Jurkat, Clone E6-1 (cell line): ENCODE results near the gene SLC50A1.
"Not testable (repeated sequence)": the region's sequence is repeated elsewhere in the genome, so short reads cannot be mapped to it uniquely, and the experiment has no call there.

ENCODE experiments used
- DNase-seq: peaks from one replicate; pipeline ENCODE4 v3.0.0-alpha.2; 2011; ENCODE audit warnings: low read depth, low spot score
- H3K4me3 ChIP-seq: 2 replicates; pipeline ENCODE4 v1.5.1; 2011; ENCODE audit warnings: mild to moderate bottlenecking, low read length, control low read depth, moderate library complexity

The SLC50A1 gene

DNA sequence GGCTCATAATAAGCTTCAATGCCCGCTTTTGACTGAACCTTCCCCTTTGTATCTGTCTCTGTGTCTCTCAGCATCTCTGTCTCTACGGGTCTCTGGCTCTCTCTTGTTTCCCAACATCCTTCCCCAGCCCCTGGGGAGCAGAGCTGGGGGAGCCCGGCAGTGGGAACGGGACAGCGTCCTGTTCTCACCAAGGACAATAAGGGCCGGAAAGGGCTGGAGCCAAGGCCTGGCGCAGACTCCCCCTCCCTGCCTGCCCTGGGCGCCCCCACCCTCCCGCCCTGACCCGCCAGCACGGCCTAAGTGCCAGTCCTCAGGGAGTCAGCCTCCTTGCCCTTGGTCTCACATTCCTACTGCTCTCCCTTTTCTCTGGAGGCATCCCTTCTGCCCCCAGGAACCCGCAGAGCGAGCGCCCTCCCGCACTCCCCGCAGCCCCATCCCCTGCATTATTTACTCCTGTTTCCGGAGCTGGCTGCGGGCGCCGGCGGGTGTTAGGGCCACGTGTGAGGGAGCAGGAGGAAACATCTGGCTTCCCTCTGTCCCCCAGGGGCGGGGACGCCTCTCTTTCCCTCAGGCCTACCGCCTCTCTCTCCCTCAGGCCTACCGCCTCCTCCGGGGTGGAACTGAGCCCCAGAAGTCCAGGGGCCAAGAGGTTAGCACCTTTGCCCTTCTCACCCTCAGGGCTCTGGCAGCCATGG lies 31.0 kb downstream of the SLC50A1 start:
- DNase-seq = no peak
- no peak overlapping the region for H3K4me3 ChIP-seq

DNA sequence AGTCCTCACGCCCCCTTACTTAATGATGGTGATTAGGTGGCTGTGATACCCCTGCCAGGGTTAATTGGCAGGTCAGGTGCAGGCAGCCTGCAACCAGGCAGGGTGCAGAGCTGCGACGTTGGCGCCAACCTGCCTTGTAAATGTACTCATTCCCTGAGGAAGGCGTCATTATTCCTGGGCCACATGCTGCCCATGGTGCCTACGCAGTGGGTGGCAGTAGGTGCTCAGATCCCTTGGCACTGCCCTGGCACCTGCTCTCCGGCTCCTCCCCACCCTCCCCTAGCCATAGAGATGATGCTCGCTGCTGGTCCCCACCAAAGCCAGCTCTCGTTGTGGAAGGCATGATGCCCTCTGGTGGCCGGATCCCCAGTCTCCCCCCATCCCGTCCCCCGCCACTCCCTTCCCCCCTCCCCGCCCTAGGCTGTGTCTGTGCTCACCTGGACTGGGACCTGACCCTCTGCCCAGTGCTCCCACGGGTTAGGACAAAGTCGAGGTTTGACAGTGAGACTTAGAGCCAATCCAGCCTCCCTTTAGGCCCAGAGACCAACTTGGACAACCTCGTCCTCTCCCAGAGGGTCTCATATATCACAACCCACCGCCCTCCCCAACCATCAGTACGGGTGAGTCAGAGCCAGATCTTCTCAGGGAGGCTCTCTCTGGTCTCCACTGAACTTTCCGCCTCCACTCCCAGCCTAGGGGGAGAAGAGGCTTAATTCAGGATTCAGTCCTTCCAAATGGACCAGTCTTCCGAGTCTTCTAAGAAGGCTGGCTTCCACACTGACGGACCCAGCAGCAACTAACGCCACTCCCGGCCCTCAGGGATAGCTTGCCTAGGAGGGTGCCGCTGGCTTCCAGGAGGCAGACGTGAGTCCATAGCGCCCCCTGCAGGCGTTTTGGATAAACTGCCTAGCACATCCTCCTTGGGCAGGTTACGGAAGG lies 31.8 kb downstream of the SLC50A1 start:
- peak; percentile 69 for DNase-seq
- H3K4me3 ChIP-seq = no peak overlapping the region

DNA sequence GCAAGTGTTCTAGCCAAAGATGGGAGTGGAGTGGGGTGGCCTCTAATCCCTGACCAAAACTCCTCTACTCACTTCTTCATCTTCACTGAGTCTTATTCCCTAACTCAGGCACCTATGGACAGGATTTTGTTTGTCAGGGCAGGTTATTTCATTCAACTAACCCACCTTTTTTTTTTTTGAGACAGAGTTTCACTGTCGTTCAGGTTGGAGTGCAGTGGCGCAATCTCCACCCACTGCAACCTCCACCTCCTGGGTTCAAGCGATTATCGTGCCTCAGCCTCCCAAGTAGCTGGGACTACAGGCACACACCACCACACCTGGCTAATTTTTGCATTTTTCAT lies 32.4 kb downstream of the SLC50A1 start:
- not testable (repeated sequence) for H3K4me3 ChIP-seq, DNase-seq

DNA sequence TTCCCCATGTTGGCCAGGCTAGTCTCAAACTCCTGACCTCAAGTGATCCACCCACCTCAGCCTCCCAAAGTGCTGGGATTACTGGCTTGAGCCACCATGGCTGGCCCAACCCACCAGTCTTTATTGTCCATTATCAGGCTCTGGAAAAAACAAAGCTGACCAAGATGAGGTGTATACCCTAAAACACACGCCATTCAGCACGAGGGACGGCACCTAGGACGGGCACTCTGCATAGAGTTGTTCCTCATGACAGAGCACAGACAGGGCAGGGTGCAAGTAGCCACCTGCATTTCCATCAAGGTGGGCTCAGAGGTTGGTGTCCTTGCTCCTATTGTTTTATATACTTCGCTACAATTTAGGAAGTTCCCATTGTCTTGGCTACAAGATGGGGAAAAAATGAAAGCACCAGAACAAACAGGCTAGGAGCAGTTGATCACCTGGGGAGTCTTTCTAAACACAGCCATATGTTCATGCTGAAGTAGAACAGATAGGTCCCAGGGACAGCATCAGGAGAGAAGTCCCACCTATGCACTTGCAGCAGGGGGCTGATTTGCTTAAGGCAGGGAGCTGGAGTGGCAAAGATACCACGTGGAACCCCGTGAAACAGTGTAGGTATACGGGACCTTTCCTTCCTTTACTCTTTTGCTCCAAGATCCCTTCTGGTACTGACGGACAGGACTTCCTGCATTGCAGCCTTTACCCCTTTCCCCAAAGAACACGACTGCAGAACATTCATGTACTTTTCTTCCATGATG lies 33.0 kb downstream of the SLC50A1 start:
- no peak for DNase-seq
- H3K4me3 ChIP-seq = no peak overlapping the region

DNA sequence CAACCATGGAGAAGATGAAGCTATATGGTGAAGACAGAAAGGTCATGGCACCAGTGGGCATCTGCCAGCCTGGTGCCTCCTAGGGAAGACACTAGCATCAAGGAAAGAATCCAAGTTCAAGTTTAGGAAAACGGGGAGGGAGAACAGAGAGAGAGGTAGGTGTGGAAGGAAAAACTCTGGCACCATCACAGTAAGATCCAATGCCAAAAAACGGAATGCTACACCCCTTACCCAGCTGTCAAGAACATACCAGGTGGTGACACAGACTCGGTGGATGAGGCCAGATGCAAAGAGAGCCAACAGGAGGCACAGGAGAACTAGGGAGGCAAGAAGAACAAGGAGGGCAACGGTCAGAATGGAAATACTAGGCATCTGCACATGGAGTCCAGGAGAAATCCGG lies 33.9 kb downstream of the SLC50A1 start:
- DNase-seq = no peak
- no peak overlapping the region for H3K4me3 ChIP-seq

DNA sequence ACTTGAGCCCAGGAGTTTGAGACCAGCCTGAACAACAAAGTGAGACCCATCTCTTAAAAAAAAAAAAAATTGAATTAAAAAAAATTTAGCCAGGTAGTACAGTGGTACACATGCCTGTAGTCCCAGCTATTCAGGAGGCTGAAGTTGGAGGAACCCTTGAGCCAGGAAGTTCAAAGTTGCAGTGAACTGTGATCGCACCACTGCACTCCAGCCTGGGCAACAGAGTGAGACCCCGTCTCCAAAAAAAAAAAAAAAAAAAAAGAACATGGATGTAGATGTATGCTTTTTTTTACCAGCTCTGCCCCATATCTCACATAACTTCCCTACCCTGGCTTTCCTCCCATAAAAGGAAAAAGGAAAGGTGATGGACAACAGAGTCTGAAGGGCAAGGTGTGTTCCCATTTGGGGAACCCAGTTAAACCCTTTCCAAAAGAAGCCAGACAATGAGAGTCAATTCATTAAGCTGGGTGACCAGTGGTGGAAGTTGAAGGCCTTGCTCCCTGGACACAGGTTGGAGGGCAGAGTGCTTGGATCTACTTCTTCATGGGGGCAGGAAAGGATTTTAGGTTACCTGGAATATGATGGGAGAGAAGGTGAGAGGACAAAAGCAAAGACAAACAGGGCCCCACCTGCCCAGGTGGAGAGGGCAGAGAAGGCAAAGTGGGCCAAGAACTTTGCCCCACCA lies 34.6 kb downstream of the SLC50A1 start:
- H3K4me3 ChIP-seq = no peak overlapping the region
- DNase-seq = no peak

DNA sequence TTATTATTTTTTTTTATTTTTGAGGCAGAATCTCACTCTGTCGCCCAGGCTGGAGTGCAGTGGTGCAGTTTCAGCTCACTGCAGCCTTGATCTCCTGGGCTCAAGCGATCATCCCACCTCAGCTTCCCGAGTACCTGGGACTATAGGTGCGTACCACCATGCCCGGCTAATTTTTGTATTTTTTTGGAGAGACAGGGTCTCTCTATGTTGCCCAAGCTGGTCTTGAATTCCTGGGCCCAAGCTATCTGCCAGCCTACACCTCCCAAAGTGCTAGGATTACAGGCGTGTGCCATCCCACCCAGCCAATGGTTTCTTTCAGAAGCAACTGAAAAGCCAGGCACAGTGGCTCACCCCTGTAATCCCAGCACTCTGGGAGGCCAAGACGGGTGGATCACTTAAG lies 35.2 kb downstream of the SLC50A1 start:
- no peak for DNase-seq
- no peak overlapping the region for H3K4me3 ChIP-seq

DNA sequence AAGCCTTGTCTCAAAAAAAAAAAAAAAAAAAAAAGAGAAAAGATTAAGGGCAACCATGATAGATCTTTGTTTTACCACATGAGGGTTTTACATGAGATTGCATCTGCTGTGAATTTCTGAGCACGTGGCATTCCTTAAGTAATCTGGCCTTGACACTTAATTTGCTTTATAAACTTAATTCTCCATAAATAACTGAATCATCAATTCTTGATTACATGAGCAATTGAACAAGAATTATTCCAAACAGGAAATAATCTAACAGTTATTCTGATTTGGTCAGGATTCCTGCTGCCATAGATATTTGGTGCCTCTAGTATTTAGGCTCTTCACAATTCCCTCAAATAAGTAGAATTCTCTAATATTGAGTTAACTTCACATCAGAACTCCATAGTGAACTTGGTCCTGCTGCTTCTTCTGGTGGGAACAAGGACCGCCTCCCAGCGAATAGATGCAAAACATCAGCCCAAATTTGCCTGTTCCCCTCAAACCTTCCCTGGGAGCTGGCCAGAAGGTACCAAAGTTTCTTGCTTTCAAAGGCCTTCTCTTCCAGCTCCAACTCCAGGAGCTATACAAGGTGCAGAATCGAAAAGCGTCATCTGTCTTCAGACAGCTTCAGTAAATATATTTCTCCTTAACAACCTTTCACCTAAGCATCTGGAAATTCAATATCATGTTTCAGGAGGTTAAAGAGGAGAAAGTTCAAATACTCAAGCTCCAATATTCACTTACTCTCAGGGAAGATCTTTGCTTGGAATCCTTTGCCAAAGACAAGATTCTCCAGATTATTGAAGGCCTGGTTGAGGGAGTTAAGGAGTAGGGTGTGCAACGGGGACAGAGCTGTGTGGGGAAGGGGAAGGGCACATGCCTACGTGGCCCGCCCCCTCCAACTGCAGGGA lies 36.4 kb downstream of the SLC50A1 start:
- DNase-seq = no peak
- H3K4me3 ChIP-seq = peak overlapping the region; percentile 94

DNA sequence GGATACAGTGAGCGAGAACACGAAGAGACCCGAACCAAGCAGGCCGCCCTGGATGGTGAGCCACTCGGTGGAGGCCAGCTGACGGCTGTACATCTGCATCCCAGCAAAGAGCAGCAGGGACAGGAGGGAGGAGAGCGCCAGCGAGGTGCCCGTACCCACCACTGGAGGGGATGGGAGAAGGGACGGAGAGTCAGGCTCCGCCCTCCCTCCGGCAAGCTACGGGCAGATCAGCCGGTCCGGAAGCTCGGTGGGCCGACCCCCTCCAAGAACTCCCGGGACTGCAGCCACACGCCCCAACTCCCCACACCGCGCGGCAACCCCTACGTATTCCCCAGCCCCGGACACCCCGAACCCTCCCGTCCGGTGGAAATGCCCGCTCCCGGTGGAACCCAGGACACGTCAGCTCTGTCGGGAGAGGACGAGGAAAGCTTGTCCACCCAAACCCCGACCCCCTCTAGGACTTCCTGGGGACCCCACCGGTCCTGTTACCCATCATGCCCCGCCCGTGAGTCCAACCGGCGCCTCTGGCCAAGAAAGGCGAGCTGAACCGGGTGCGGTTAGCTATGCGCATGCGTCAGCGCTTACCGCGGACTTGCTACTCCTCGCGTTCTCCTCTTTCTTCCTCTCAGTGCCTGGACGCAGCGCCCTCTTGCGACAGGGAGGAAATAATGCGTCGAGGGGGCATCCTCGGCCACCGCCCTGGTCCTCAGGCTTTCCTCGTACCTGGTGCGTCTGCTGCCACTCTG lies 37.3 kb downstream of the SLC50A1 start, which contains the start of gene KRTCAP2:
TSS of gene KRTCAP2 (minus strand) at position 573 of the 746 bp plus-strand sequence. CDS start at position 493, 80 bp downstream.
- peak within 1 kb of the TSS; percentile 94 for H3K4me3 ChIP-seq
- DNase-seq = peak; percentile 94

DNA sequence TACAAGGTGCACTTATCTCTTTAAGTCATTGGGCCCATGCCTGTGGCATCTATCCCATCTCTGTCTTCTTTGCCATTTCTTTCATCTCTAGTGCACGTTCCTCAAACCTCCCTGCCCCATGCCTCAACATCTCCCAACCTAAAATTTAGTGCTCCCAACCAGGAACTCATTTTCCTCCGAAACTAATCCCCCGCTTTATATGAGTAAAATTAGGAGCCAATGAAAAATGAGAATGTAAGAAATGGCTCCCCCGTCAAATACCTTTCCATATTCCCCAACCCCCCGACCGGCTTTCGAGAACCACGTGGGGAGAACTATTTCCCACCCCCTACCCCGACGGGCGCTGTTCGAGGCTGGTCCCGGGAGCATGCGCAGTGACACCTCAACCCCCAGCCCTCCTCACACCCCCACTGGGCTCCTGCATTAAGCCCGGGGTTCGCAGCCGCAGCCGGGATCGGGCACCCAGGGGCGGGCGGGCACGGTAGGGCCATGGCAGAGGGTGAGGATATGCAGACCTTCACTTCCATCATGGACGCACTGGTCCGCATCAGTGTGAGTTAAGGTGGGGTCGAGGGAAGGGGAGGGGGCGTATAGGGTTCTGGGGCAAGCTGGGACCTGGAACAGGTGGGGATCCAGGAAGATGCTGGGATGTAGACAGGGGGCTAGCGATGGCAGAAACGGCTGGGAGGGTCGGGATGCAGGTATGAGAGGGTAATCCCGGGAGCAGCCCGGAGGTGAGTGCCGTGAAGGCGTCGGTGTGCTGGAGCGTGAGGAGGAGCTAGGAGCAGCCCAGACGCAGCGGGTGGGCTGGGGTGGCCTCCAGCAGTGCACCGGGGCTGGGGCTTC lies 38.0 kb downstream of the SLC50A1 start, which contains the start of gene TRIM46:
TSS of gene TRIM46 (plus strand) at position 372 of the 846 bp plus-strand sequence. CDS start at position 490, 118 bp downstream.
- DNase-seq = peak; percentile 76
- H3K4me3 ChIP-seq = peak within 1 kb of the TSS; percentile 94

DNA sequence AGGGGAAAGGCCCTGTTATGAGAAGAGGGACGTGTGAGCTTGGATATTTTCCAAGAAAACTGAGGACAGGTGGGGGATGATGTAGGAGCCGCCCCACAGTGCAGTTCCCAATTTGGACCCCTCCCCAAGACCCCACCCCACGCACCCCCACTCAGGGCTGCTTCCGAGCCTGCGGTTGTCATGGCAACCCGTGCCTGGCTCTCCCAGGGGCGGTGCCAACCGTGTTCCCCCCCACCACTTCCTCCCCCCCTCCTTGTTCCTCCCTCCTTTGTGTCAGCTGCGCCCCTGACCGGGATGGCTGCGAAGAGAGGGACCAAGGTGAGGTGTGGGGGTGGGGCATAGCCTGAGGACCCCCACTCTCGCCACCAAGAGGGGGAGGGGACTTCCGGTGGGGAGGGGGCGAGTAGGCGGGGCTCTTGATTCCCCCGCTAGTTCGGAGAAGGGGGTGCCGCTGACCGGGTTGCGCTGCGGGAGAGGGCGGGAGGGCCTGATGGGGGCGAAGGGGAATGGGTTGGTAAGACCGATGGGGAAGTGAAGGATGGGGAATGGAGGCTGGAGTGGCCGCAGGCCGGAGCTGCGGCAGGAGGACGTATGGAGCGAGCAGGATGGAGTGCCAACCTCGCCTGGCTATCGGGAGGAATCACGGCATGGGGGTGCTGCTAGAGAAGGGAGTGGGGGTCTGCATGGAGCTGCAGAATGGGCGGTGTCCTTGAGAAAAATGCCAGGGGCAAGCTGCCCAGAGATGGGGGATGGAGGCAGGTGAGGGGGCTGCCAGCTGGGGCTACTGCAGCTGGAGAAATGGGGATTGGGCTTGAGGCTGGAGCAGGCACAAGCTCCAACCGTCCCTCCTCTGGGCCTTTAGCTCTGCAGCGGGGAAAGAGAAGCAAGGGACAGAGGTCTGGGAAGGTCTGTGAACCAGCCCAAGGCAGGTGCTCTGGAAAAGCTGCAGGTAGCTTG lies 39.0 kb downstream of the SLC50A1 start:
- peak; percentile 63 for DNase-seq
- H3K4me3 ChIP-seq = peak overlapping the region; percentile 94

DNA sequence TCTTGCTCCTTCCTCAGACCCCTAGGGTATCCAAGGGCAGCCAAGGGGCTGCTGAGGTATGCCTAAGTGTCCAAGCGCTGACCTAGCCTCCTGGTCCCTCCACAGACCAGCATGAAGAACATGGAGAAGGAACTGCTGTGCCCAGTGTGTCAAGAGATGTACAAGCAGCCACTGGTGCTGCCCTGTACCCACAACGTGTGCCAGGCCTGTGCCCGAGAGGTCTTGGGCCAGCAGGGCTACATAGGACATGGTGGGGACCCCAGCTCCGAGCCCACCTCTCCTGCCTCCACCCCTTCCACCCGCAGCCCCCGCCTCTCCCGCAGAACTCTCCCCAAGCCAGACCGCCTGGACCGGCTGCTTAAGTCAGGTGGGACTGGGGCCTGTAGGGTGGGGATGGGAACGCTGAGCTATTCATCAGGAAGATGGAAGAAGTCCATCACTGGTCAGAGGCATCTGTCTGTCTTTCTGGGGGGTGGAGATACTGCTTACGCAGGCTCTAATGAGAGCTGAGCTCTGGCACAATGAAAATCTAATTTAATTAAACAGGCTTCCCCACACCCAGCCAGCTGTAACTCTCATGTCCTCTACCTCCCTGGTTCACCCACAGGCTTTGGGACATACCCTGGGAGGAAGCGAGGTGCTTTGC lies 39.8 kb downstream of the SLC50A1 start:
- peak overlapping the region; percentile 94; the same call in 1 of the 2 replicates for H3K4me3 ChIP-seq
- no peak for DNase-seq

DNA sequence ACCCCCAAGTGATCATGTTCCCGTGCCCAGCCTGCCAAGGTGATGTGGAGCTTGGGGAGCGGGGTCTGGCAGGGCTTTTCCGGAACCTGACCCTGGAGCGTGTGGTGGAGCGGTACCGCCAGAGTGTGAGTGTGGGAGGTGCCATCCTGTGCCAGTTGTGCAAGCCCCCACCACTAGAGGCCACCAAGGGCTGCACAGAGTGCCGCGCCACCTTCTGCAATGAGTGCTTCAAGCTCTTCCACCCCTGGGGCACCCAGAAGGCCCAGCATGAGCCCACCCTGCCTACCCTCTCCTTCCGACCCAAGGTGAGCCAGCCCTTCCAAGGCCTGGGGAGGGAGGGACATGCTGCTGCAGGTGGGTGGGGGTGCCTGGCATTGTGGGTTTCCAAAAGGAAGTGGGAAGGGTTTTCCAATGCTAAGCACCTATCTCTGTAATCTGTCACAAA lies 40.3 kb downstream of the SLC50A1 start:
- DNase-seq = peak; percentile 41
- H3K4me3 ChIP-seq = no peak overlapping the region

DNA sequence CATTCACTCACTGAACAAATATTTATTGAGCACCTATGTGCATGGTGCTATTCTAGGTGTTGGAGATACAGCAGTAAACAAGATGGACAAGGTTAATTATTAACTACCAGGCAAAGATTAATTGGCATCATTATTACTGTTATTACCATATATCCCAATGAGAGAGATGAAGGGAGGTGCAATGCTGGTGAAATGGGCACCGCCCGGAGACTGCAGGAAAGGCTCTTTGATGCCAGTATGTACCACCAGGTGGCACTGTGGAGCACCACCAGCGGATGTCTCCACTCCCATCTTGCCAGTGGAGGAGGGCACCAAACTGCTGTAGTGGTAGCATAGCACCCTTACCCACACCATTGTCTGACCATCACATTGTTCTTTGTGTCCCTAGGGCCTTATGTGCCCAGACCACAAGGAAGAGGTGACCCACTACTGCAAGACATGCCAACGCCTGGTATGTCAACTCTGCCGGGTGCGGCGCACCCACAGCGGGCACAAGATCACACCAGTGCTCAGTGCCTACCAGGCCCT lies 41.0 kb downstream of the SLC50A1 start:
- no peak overlapping the region for H3K4me3 ChIP-seq
- DNase-seq = peak; percentile 76
